Liver (tissue), 9 donors: ENCODE results near the gene TM9SF2. TPM values are rescaled to one million over a fixed set of nuclear protein-coding genes. Genes with fewer than 3 reads are reported as not detected.

Experiments
- DNase-seq: peaks from one replicate; pipeline ENCODE4 v3.0.0-alpha.2; 2017; ENCODE audit warnings: low spot score
- H3K27ac ChIP-seq, 2 donors: one replicate each; pipeline ENCODE4 v1.7.0; 2013; ENCODE audit warnings: inconsistent platforms in 2 of 2, low read length in 2 of 2, control low read depth in 1 of 2, low read depth in 1 of 2, mild to moderate bottlenecking in 1 of 2
- H3K27me3 ChIP-seq, 4 donors: one replicate each; pipeline versions ENCODE4 v1.6.1 to v1.7.0; 2013; ENCODE audit warnings: low read length in 3 of 4, inconsistent platforms in 1 of 4, mild to moderate bottlenecking in 1 of 4, moderate library complexity in 1 of 4; ENCODE audit not compliant: control insufficient read depth in 4 of 4, insufficient read depth in 4 of 4
- H3K36me3 ChIP-seq, 4 donors: one replicate each; pipeline versions ENCODE4 v1.6.1 to v1.7.0; 2013; ENCODE audit warnings: low read length in 3 of 4, mild to moderate bottlenecking in 3 of 4, low read depth in 1 of 4, moderate library complexity in 1 of 4; ENCODE audit not compliant: control insufficient read depth in 4 of 4, insufficient read depth in 3 of 4
- H3K4me1 ChIP-seq, 4 donors: one replicate each; pipeline versions ENCODE4 v1.6.1 to v1.7.0; 2013; ENCODE audit warnings: low read length in 3 of 4, mild to moderate bottlenecking in 3 of 4, moderate library complexity in 1 of 4; ENCODE audit not compliant: control insufficient read depth in 4 of 4, insufficient read depth in 4 of 4
- H3K4me3 ChIP-seq, 3 donors: one replicate each; pipeline versions ENCODE4 v1.6.1 to v1.7.0; 2013; ENCODE audit warnings: low read length in 3 of 3, control low read depth in 1 of 3, low read depth in 1 of 3, mild to moderate bottlenecking in 1 of 3
- H3K9ac ChIP-seq, 2 donors: one replicate each; pipeline ENCODE4 v1.7.0; 2013; ENCODE audit warnings: low read length in 2 of 2, mild to moderate bottlenecking in 2 of 2, moderate library complexity in 2 of 2, control low read depth in 1 of 2, low read depth in 1 of 2
- H3K9me3 ChIP-seq, 4 donors: one replicate each; pipeline versions ENCODE4 v1.6.1 to v1.7.0; 2013; ENCODE audit warnings: low read length in 3 of 4; ENCODE audit not compliant: control insufficient read depth in 4 of 4
- ATF3 ChIP-seq: IDR thresholded peaks from 2 replicates; pipeline ENCODE4 v1.6.1; 2016; ENCODE audit warnings: antibody characterized with exemption
- CTCF ChIP-seq: fragments of 150-350 bp; IDR thresholded peaks from 2 replicates; pipeline ENCODE4 v1.5.1; 2017; ENCODE audit warnings: improper control_type of control experiment, low read depth, low read length; ENCODE audit not compliant: missing input control
- EGR1 ChIP-seq, 2 donors: IDR thresholded peaks; 2 replicates each; pipeline ENCODE4 v1.6.1; 2016 to 2018; ENCODE audit warnings: antibody characterized with exemption in 2 of 2, low read depth in 2 of 2
- FOXA1 ChIP-seq: IDR thresholded peaks from 2 replicates; pipeline ENCODE4 v1.6.1; 2016; ENCODE audit warnings: antibody characterized with exemption
- FOXA2 ChIP-seq: IDR thresholded peaks from 2 replicates; pipeline ENCODE4 v1.6.1; 2016; ENCODE audit warnings: antibody characterized with exemption
- GABPA ChIP-seq, 2 donors: IDR thresholded peaks in 1 of 2; conservative IDR thresholded peaks in 1 of 2; 2 replicates each; pipeline ENCODE4 v1.6.1; 2016; ENCODE audit warnings: antibody characterized with exemption in 2 of 2, mild to moderate bottlenecking in 1 of 2, moderate library complexity in 1 of 2
- HNF4A ChIP-seq, 2 donors: conservative IDR thresholded peaks; 2 replicates each; pipeline ENCODE4 v1.6.1; 2016; ENCODE audit warnings: antibody characterized with exemption in 2 of 2, mild to moderate bottlenecking in 2 of 2
- HNF4G ChIP-seq: IDR thresholded peaks from 2 replicates; pipeline ENCODE4 v1.6.1; 2016; ENCODE audit warnings: antibody characterized with exemption
- JUND ChIP-seq, 2 donors: IDR thresholded peaks; 2 replicates each; pipeline ENCODE4 v1.6.1; 2016; ENCODE audit warnings: antibody characterized with exemption in 2 of 2
- MAX ChIP-seq: IDR thresholded peaks from 2 replicates; pipeline ENCODE4 v1.6.1; 2016; ENCODE audit warnings: antibody characterized with exemption
- NR2F2 ChIP-seq: IDR thresholded peaks from 2 replicates; pipeline ENCODE4 v1.6.1; 2016; ENCODE audit warnings: antibody characterized with exemption
- RAD21 ChIP-seq, 2 donors: IDR thresholded peaks; 2 replicates each; pipeline ENCODE4 v1.6.1; 2016; ENCODE audit warnings: antibody characterized with exemption in 2 of 2, mild to moderate bottlenecking in 2 of 2
- REST ChIP-seq: IDR thresholded peaks from 2 replicates; pipeline ENCODE4 v1.6.1; 2016; ENCODE audit warnings: antibody characterized with exemption, mild to moderate bottlenecking
- RXRA ChIP-seq, 2 donors: IDR thresholded peaks; 2 replicates each; pipeline ENCODE4 v1.6.1; 2017 to 2018; ENCODE audit warnings: antibody characterized with exemption in 2 of 2, mild to moderate bottlenecking in 1 of 2
- SP1 ChIP-seq: IDR thresholded peaks from 2 replicates; pipeline ENCODE4 v1.6.1; 2018; ENCODE audit warnings: antibody characterized with exemption, mild to moderate bottlenecking
- TAF1 ChIP-seq: conservative IDR thresholded peaks from 2 replicates; pipeline ENCODE4 v1.6.1; 2016; ENCODE audit warnings: antibody characterized with exemption, mild to moderate bottlenecking
- YY1 ChIP-seq: IDR thresholded peaks from 2 replicates; pipeline ENCODE4 v1.6.1; 2016; ENCODE audit warnings: antibody characterized with exemption, mild to moderate bottlenecking
- ZBTB33 ChIP-seq: IDR thresholded peaks from 2 replicates; pipeline ENCODE4 v1.6.1; 2016; ENCODE audit warnings: antibody characterized with exemption
- WGBS: extraction: QIAGEN DNeasy Blood & Tissue Kit; methylation state at CpG from one replicate; pipeline ENCODE4 v1.1.7; 2013; 5-methylcytosine and 5-hydroxymethylcytosine counted together
- polyA plus RNA-seq, 2 donors: library from polyadenylated mRNA; stranded (reverse) in 1 of 2; unstranded in 1 of 2; fragments of 200-250 nt in 1 of 2; fragments of >200 nt in 1 of 2; fragmentation: Nextera tagmentation in 1 of 2; extraction: Ambion mirVana in 1 of 2; gene quantifications; one replicate each; pipeline versions ENCODE4 v1.2.1 to v1.2.3, GENCODE V29; 2013 to 2015
- total RNA-seq, 2 donors: library from RNA; depleted of rRNA; stranded (reverse); fragments of >200 nt; gene quantifications; one replicate each; pipeline ENCODE4 v1.2.3, GENCODE V29; 2014
- donor health status: healthy.
- donor health status: healthy.
- donor health status: healthy.
- donor health status: healthy.
- donor health status: healthy.

The TM9SF2 gene
- total and polyA plus RNA-seq, 4 donors: 70.2 to 112 (median 99.0) TPM

- 98% methylated on average over 2 of the region's 2 CpGs for WGBS
- H3K9me3 ChIP-seq: no peaks in the 10 kb centered on the region
- H3K4me3 ChIP-seq: no peak overlapping the region
- no peak for TF ChIP-seq SP1
- TF ChIP-seq JUND (IDR thresholded peaks at IDR 0.05): no peak
- no peak for TF ChIP-seq CTCF
- no peak for TF ChIP-seq NR2F2
- no peak for TF ChIP-seq ZBTB33
- no peak for TF ChIP-seq GABPA (IDR thresholded peaks at IDR 0.05 in 1 of 2, conservative IDR thresholded peaks at IDR 0.05 in 1 of 2)
- no peak for TF ChIP-seq YY1
- peaks cover 1 to 7% (median 4%) of the 10 kb centered on the region in 4 donors for H3K36me3 ChIP-seq
- no peak overlapping the region for H3K27ac ChIP-seq
- H3K9ac ChIP-seq: no peak overlapping the region
- no peak for DNase-seq
- no peaks in the 10 kb centered on the region for H3K27me3 ChIP-seq
- H3K4me1 ChIP-seq: peaks cover 1 to 7% (median 3%) of the 10 kb centered on the region in 4 donors
These were observed 63.1 kb downstream of the TM9SF2 start for GRCh38 chr13:99564386-99564785.

- no peak overlapping the region for H3K27ac ChIP-seq
- H3K4me3 ChIP-seq: no peak overlapping the region
- TF ChIP-seq EGR1 (IDR thresholded peaks at IDR 0.05; ENCODE audit: low read depth in 2 of 2) (no peak), CTCF (no peak), RAD21 (IDR thresholded peaks at IDR 0.05) (no peak), ATF3 (no peak), ZBTB33 (no peak), REST (no peak), FOXA1 (no peak), MAX (no peak), RXRA (IDR thresholded peaks at IDR 0.05) (no peak), NR2F2 (no peak), GABPA (IDR thresholded peaks at IDR 0.05 in 1 of 2, conservative IDR thresholded peaks at IDR 0.05 in 1 of 2) (no peak), FOXA2 (no peak), TAF1 (no peak), JUND (IDR thresholded peaks at IDR 0.05) (no peak), HNF4G (no peak), YY1 (no peak), HNF4A (conservative IDR thresholded peaks at IDR 0.05) (no peak), SP1 (no peak)
- no peak overlapping the region for H3K9ac ChIP-seq
- H3K36me3 ChIP-seq: peaks cover 1 to 7% (median 4%) of the 10 kb centered on the region in 4 donors
- WGBS: 84% methylated on average over 30 of the region's 30 CpGs
- DNase-seq: no peak
- H3K4me1 ChIP-seq: peaks cover 0 to 2% (median 0%) of the 10 kb centered on the region in 4 donors
- no peaks in the 10 kb centered on the region for H3K9me3 ChIP-seq
- no peaks in the 10 kb centered on the region for H3K27me3 ChIP-seq
These were observed 64.3 kb downstream of the TM9SF2 start for GRCh38 chr13:99565478-99566124.
